CD4-positive, alpha-beta T cell treated with Interleukin-2 at 100 ng/mL for 4 hours (primary cell): ENCODE data around the gene MAPKAPK2.

Experiments used
- DNase-seq: peaks from one replicate; pipeline ENCODE4 v3.0.0-alpha.2; 2020; ENCODE audit warnings: low spot score

Gene MAPKAPK2

DNA sequence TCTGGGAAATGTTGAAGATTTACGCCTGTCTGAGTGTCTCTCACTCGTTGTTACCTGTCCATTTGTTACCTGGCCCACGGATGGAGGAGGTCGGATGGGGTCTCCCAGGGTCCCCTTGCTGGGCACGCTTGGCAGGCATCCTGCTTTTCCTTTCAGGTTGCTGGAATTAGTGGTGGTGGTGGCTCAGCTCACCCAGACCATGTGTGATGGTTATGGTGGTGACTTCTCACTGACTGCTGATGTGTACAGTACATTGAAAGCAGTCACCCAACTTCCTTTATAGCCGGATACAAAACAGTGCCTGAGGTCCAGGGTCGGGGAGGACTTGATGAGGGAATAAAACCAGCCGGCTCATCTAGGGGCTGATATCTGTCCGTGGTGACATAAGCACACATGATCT lies 19.5 kb downstream of the MAPKAPK2 start:
- DNase-seq = no peak

DNA sequence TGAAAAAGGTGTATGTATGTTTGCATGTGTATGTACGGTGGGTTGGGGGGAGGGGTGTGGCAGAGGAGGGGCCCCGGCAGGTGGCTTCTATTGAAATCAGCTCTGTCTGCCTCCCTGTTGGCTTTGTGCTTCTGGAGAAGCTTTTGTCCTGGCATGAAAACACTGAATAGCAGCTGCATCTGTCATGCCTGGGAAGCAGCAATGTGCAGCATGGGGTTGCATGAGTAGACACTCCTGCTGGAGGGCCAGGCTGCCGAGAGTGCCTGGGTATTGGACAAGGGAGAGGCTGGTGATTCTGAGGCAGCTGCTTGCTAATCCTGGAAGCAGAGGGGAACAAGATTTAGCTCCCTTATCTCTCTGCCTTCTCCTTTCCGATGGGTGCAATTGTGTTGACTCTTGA lies 20.5 kb downstream of the MAPKAPK2 start:
- DNase-seq = no peak

DNA sequence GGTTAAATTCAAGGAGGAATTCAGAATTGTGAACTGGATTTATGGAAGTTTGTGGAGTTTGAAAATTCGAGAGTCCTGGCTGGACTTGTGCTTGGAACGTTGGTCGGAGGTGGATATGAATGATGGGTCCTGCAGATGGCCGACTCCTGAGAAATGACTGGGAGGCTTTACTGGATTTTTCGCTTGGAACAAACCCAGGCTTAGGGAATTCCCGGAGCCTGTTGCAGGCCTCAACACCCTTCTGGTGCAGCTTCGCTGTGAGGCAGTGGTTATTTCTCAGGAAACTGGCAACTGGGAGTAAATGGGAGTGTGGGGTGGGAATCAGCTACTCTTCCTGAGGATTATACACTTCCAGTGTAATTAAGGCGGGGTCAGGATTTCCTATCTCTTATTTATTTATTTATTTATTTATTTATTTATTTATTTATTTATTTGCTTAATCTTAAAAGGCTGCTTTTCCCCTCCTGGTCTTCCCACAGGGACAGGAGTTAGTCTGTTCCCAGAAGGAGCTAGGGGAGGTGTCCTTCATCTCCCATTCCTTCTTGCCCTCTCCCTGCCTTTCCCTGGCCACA lies 21.1 kb downstream of the MAPKAPK2 start:
- no peak for DNase-seq

DNA sequence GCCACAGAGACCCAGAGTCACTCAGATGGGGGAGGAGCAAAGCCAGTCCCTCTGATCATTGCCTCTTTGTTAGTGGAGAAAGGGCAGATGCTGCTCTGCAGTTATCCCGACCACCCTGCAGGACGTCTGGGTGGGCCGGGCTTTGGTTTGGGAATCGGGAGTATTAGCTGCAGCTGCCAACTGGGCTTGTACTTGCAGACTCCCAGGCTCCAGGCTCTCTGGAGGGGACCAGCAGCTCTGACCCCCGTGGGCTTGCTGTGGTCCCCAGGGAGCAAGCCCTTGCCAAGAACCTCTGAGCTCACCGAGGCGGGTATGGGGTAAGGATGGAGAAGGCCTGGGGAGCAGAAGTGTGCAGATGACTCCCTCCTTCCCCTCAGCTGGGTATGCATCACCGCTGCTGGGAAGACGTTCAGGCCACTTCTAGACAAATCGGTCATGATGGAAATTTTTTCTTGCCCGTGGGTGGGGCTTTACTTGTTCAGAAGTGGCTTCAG lies 21.6 kb downstream of the MAPKAPK2 start:
- peak; percentile 26 for DNase-seq

DNA sequence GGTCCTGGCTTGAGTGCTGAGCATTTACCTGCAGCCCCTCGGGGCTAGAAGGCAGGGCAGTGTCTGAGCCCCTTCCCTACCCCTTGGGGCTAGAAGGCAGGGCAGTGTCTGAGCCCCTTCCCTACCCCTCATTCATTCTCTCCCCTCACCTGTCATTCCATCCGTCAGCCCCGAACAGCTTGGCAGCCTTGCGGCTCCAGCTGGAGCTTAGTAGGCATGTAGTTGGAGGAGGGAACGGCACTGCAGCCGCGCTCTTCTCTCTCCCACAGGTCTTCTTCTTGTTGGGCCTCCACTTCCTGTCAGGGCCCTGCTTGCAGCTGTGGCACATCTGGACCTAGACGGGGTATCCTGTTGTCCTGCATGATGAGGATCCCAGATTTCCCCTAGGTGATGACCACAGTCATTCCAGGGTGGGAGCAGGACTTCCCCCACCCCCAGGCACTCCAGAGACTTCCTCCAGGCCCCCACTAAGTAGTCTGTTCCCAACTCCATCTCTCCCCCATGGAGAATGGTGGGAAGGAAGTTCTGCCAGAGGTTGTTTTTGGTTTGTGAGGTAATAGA lies 22.2 kb downstream of the MAPKAPK2 start:
- DNase-seq = no peak

DNA sequence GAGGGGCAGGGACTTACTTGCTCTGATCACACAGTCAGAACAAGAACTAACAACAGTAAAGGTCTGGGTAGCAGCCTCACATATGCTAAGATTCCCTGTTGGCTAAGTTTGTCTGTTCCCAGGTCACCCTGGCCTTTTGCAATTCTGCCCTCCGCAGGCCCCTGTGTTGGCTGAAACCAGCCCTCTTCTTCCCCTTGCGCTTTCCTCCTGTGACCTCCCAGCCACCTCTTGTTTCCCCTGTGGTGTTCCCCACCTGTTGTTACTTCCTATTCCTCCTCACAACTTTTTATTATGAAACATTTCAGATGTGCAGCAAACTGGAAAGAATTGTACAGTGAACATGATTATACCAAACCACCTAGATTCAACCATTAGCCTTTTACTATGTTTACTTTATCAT lies 23.4 kb downstream of the MAPKAPK2 start:
- no peak for DNase-seq

DNA sequence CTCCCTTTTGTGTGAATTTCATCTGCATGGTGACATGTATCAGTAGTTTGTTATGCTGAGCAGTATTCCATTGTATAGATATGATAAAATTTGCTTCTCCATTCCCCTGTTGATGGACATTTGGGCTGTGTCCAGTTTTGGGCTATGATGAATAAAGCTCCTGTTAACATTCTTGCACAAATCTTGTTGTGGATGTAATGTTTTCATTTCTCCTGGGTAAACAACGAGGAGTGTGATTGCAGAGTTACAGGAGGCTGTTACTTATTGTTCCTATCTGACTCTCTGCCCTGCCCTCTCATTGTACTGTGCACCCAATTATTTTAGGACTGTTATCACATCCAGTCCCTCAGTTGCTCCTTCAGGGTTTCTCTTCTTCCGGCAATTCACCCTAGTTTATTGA lies 24.2 kb downstream of the MAPKAPK2 start:
- no peak for DNase-seq

DNA sequence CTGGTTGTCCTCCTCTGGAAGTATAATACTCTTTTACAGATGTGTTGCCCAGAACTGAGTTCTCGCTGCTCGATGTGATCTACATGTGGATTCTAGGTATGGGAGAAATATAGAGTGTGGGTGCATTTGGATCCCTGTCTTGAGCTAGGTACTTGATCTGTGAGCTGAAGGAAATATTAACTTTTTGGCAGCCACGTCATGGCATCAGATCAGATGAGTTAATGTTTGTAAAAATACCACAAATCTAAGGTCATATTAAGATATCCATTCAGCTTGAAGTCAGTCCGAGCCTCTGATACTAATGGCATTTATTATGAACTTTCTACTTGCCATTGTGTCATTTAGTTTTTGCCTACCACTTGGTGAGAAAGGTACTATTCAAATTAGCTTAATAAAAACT lies 24.6 kb downstream of the MAPKAPK2 start:
- no peak for DNase-seq

DNA sequence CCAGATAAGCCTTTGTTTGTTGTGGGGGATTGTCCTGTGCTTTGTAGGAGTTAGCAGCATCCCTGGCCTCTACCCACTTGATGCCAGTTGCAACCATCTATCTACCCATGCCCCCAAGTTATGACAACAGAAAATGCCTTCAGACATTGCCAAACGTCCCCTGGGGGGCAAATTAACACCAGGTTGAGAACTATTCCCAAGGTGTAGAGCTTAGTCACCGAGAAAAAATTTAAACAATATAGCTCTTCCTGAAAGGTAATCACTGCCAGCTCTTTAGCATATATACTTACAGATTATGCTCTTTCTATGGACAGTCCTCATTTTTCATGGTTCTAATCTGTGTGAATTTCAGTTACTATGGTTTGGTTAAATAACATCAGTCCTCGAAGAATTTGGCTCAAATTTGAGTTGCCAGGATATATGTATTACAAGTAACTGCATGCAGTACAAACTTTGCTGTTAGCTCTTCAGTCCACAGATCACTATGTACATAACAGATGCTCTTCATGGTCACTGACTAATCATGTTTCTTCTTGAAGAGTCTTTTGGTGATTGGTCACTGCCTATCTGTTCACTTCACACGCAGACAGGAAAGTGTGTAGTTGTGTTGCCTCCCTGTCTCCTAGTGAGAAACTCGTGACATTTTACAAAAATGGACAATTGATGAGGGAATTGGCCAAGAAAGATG lies 25.2 kb downstream of the MAPKAPK2 start:
- DNase-seq = no peak

DNA sequence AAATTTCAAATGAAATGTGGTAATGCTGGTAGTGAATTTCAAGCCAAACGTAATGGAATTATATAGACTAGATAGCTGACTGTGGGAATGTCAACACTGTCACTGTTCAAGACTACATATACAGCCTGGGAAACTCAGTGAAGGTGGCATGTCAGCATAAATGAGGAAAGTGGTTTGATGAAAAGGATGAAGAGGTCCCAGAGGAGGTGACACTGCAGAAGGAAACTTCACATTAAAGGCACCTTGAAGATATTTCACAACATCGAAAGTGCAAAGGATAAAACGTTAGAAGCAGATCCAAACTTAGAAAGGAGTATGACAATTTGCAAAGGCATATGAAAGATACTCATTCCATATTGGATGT lies 25.7 kb downstream of the MAPKAPK2 start:
- DNase-seq = no peak

DNA sequence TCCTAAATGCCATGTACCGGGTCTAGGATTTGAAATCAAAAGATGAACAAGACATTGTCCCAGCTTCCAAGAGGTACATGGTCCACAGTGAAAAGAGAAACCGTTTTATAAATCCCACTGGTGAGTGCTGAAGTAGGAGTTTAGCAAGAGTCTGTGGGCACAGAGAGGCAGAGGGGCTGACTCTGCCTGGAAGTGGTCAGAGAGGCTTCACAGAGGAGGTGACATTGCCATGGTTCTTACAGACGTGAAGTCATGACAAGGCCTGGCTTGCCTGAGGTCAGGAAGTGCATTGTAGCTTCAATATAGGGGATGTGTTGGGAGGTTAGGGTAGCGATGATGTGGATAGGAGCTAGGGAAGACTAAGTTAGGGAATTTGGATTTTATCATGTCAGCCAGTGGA lies 28.4 kb downstream of the MAPKAPK2 start:
- peak; percentile 28 for DNase-seq

DNA sequence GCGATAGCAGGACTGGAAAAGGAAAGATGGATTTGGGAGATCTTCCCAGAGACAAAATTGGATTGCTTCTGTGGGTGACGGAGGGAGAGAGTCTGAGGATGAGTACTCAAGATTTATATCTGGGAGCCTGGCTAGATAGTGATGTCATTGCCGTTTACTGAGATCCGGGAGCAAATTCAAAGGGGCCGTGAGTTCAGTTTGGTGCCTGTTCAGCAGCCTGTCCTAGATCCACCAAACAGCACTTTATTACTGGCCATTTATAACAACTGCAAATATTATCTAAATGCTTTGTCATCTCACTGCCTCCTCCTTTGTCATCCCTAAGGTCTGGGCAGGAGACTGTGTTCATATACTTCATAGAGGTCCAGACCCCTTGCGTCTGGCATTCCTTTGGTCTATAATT lies 29.2 kb downstream of the MAPKAPK2 start:
- DNase-seq = no peak

DNA sequence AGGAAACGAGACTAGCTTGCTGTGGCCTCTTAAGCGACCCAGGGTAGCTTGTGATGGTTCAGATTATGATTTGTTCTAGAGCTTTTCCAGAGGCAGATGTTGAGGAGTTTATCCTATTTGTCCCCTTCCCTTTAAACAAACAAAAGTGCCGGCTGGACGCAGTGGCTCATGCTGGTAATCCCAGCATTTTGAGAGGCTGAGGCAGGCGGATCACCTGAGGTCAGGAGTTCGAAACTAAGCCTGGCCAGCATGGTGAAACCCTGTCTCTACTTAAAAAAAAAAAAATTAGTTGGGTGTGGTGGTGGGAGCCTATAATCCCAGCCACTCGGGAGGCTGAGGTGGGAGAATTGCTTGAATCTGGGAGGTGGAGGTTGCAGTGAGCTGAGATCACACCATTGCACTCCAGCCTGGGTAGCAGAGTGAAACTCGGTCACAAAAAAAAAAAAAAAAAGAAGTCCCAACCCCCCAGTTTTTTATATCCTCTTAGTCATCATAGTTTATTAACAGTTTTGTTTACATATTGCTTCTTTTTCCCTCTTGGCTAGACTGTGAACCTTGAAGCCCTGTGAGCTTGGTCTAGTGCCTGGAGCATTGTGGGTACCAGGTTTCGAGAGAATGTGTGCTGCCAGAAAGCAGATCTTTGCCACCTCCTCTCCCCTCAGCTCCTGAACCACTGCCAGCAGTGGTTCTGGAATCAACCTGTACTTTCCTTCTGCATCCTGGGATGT lies 29.8 kb downstream of the MAPKAPK2 start:
- DNase-seq = peak; percentile 48

DNA sequence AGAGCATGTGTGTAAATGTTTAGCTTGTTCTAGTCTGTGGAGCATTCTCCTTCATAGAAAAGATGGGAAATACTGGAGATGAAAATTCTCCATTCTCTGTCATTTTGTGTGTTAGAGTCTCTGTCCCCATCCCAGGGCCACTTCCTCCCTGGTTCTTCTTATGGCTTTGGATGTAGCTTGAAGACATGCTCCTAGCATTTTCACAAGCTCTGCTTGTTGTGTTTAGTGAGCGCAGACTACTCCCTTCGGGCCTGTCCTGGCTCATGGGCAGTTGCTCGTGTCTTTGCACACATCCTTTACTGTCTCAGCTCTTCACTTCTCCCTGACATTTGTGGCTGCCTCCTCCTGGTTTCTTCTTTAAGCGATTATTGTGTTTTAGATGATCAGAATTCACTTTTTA lies 30.4 kb downstream of the MAPKAPK2 start:
- DNase-seq = no peak

DNA sequence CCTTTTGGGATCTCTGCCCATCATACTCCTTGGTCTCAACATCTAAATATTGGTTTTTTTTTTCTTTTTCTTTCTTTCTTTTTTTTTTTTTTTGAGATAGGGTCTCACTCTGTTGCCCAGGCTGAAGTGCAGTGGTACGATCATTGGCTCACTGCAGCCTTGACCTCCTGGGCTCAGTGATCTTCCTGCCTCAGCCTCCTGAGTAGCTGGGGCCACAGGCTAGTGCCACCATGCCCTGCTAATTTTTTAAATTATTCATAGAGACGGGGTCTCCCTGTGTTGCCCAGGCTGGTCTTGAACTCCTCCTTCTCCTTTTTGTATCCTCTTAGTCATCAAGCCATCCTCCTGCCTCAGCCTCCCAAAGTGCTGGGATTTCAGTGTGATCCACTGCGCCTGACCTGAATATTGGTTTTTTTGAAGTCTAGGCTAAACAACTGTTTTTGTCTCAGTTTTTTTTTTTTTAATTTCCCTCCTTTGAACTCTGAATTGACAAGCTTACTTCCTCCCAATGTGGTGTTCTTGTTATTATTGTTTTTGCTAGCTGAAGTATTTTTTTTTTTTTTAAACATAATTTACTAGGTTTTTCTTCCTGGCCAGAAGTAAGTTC lies 30.9 kb downstream of the MAPKAPK2 start:
- DNase-seq = peak; percentile 41

DNA sequence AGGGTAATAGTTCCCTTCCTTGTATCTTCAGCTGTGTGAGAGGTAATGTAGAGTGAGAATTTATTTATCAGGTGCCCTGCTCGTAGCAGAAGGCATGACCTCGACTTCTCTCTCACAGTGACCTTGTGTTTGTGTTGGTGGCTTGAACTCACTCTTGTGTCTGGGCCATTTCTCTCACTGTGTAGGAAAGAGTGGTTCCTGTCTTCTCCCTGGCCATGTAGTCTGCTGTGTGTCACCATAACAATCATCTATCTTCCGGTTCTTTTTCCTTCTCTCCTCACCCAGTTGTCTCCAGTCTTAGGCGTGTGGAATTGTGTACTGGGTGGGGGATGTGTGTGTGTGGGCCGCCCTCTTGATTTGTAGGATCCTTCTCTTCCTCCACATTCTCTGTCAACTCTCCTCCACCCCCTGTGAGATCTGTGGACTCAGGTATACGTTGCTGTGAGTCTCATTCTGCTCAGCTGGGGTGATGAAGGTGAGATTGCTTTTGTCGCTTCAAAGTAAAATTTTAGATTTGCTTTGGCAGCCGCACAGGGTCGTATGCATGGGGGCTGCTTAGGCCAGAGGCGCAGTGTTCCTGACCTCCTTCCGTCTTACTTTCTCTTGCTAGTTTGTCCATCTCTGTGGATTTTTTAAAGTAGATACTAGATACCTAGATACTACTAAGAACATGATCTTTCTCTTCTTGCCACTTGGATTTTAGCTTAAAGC lies 31.6 kb downstream of the MAPKAPK2 start:
- no peak for DNase-seq

DNA sequence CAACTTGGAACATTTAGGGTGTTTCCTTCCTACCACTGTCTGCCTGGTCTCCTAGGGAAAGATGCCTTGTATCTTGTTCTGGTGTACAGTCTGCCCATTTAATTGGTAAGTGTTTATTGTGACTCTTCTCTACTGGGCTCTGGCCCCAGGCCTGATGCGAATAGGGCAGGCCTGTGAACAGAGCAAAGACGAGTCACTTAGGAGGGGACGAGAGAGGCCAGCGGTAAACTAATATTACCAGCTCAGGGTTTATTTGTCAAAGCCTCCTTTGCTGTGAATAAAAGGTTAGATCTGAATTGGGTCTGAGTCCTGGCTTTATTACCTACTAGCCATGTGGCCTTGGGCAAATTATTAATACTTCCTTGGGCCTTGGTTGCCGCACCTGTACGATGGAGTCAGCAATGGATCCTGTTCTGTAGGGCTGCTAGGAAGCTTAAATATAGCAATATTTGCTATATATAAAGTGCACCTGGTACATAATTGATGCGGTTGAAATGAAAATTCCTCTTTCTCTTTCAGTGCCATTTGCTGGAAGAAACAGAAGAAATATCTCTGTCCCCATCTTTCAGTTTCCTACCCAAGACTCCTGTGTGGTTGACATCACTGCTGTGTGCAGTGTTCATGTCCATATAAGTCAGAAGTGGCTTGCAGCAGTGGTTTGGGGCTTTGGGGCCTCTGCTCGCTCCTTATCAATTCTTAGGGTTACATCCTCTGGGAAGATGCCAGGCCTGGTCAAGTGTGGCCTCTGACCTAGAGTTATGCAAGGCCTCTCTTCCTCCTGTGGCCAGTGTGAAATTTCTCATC lies 32.4 kb downstream of the MAPKAPK2 start:
- no peak for DNase-seq

DNA sequence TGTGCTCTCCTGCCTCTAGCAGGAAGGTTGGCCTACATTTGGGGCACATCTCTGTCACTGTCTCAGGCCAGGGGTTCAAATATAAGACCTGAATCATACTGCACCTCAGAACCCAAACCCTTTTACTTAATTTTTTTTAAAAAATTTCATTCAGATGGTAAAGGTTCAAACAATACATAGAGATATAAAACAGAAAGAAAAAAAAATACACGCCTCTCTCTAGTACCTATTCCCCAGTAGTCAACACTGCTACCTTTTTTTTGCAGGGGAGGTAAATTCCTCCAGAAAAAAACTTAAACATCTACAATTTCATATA lies 32.9 kb downstream of the MAPKAPK2 start:
- no peak for DNase-seq

DNA sequence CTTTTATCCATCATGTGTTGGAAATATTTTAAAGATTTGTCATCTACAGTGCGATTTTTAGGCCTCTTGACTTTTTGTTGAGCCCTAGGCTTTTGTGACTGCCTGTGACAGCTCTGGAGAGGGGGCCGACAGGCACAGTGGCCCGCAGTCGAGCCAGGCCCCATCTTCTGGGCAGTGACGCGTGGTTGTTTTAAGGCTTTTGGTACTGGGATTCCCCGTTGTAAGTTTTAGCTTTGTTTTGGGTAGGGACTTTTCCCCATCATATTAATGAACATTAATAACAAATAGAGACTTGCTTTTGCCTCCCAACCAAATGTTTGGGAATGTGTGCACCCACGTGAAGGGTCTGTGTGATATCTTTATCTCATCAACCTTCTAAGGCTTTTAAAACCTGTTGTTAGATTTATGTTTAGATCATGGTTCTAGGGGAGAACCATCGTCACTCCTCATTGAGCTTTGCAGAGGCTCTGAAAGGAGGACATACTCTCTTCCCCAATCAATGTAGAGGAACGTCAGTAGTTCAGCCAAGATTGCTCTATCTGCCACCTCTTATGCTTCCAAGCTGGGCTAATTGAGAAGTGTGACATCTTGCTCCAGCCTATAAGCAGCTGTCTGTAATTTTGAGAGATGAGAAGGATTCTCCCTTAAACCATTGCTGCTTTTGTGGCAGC lies 34.6 kb downstream of the MAPKAPK2 start:
- no peak for DNase-seq

DNA sequence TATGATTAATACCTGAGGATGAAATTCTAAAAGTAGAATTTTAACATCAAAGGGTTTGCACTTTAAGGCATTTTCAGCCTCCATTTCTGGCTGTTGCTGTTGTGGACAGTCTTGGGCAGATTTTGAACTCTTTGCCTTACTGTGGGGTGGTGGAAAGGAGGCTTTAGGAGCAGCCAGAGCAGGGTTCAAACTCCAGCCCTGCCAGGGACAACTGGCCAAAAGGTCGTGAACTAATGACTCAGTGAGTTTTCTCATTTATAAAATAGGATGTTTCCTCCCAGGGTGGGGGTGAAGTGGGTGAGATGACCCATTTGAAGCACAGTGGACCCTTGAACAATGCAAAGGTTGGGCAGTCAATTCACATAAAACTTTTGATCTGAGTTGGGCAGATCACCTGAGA lies 36.7 kb downstream of the MAPKAPK2 start:
- no peak for DNase-seq
